ENCODE measurements around the gene PASK. TPM values are rescaled to one million over a fixed set of nuclear protein-coding genes. Genes with fewer than 3 reads are reported as not detected.

Gene PASK
- total and polyA plus RNA-seq, 2 donors (not counting 1 experiment from before 2014, with no cell fraction given): 48.2 to 144 TPM

- 95% methylated on average over 5 of the region's 8 CpGs for WGBS (ENCODE audit: insufficient coverage)
- DNase-seq (no peak), ATAC-seq (ENCODE audit: low read depth) (no peak)
- Histone ChIP-seq H3K79me2 (ENCODE audit: control insufficient read depth, insufficient read depth, low read length) (peaks cover 36% of the 10 kb centered on the region), H3K27me3 (replicated peaks in 1 of 4; ENCODE audit: control extremely low read depth in 1 of 4, control insufficient read depth in 3 of 4, insufficient read depth in 4 of 4, low read length in 3 of 4) (no peaks in the 10 kb centered on the region), H3K4me1 (ENCODE audit: control insufficient read depth in 2 of 2, insufficient read depth in 2 of 2, low read length in 2 of 2) (peaks cover 12 to 20% of the 10 kb centered on the region in 2 donors), H4K20me1 (ENCODE audit: control insufficient read depth, insufficient read depth, low read length, poor library complexity, severe bottlenecking) (peaks cover 3% of the 10 kb centered on the region), H3K4me3 (ENCODE audit: control extremely low read depth in 1 of 5, extremely low read depth in 1 of 5, insufficient read depth in 1 of 5, low read depth in 2 of 5, low read length in 4 of 5) (no peak overlapping the region), H3K9ac (ENCODE audit: low read length) (no peak overlapping the region), H2AFZ (ENCODE audit: insufficient read depth, low read depth, low read length, poor library complexity, severe bottlenecking) (no peak overlapping the region), H3K9me3 (ENCODE audit: control extremely low read depth in 1 of 3, control insufficient read depth in 2 of 3, insufficient read depth in 1 of 3, low read length in 2 of 3) (no peaks in the 10 kb centered on the region), H3K4me2 (replicated peaks; ENCODE audit: low read depth, low read length, poor library complexity, severe bottlenecking) (no peak overlapping the region), H3K36me3 (replicated peaks in 1 of 2; ENCODE audit: control extremely low read depth in 1 of 2, control insufficient read depth in 1 of 2, extremely low read depth in 1 of 2, insufficient read depth in 2 of 2, low read length in 1 of 2) (peaks cover 0 to 10% of the 10 kb centered on the region in 2 experiments), H3K27ac (ENCODE audit: low read length in 2 of 2) (no peak overlapping the region)
- ChIA-PET CTCF (interaction anchor here (1.8 to 4.5 kb wide), 6 partner anchors 42 to 300 kb away, joined by 5 to 101 read pairs (median 24); partner anchors contain the start of gene MTERF4), POLR2A (interaction anchor here (0.5 to 1.7 kb wide), 2 partner anchors 41 to 550 kb away, joined by 4 to 5 read pairs; no protein-coding TSS in a partner anchor)
- Mint-ChIP-seq H3K4me3 (peak overlapping the region; percentile 96), H3K27ac (peak overlapping the region; percentile 80), H3K27me3 (no peaks in the 10 kb centered on the region), H3K4me1 (peaks cover 36% of the 10 kb centered on the region), H3K9me3 (ENCODE audit: insufficient read depth) (no peaks in the 10 kb centered on the region)
- TF ChIP-seq CTCF (IDR thresholded peaks at IDR 0.05) (no peak), EZH2 (IDR thresholded peaks at IDR 0.05; ENCODE audit: borderline replicate concordance, insufficient read depth, low read depth, low read length, poor library complexity, severe bottlenecking) (no peak)
- intact Hi-C loops (cut with micrococcal nuclease): loop anchor here (5.0 kb wide), 3 partner anchors 65 to 205 kb away; partner anchors contain the start of gene FARP2
Measured at GRCh38 chr2:241151934-241152660, 2.8 kb upstream of the PASK start.

All from B cell (primary cell).